ENCODE results near the gene BROX. TPM values are rescaled to one million over a fixed set of nuclear protein-coding genes. Genes with fewer than 3 reads are reported as not detected.
A peak's percentile ranks its signal among the peaks of the same experiment; 100 is the strongest.

BROX gene
- total RNA-seq, 2 donors from 2014 or later, result 42.8 to 45.4 TPM

DNA sequence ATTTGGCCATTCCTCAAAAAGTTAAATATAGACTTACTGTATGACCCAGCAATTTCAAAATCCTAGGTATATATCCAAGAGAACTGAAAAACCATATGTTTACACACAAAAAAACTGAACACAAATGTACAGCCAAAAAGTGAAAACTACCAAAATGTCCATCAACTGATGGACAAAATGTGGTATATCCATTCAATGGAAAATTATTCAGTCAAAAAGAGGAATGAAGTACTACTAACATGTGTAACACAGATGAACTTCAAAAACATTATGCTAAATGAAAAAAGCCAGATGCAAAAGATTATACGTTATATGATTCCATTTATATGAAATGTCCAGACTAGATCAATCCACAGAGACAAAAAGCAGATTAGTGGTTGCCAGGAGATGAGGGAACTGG lies 8.1 kb upstream of the BROX start:
- Mint-ChIP-seq H3K9me3 (no peaks in the 10 kb centered on the region), H3K36me3 (ENCODE audit: insufficient read depth in 2 of 2) (peaks cover 0 to 15% of the 10 kb centered on the region in 2 donors), H3K4me1 (ENCODE audit: low read depth) (peaks cover 22% of the 10 kb centered on the region), H3K27me3 (ENCODE audit: low read depth) (no peaks in the 10 kb centered on the region), H3K27ac (no peak overlapping the region), H3K4me3 (no peak overlapping the region)
- ATAC-seq (replicated peaks in 1 of 2) (no peak), DNase-seq (no peak)

DNA sequence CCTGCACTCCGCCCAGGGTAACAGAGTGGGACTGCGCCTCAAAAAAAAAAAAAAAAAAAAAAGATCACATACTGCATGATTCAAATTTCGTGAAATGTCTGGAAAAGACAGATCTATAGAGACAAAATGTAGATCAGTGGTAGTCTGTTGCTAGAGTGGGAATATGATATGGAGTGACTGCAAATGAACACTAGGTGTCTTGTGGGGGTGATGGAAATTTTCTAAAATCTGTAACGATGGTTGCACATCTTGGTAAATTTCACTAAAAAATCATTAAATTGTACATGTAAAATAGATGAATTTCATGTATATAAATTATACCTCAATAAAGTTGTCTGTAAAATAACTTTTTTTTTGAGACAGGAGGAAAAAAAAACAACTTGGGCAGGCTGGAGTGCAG lies 5.5 kb upstream of the BROX start:
- peaks cover 5 to 17% of the 10 kb centered on the region in 2 donors for H3K36me3 Mint-ChIP-seq (ENCODE audit: insufficient read depth in 2 of 2)
- no peaks in the 10 kb centered on the region for H3K27me3 Mint-ChIP-seq (ENCODE audit: low read depth)
- peaks cover 41% of the 10 kb centered on the region for H3K4me1 Mint-ChIP-seq (ENCODE audit: low read depth)
- no peak overlapping the region for H3K27ac Mint-ChIP-seq
- no peaks in the 10 kb centered on the region for H3K9me3 Mint-ChIP-seq
- ATAC-seq (replicated peaks in 1 of 2) (no peak), DNase-seq (no peak)
- H3K4me3 Mint-ChIP-seq, result no peak overlapping the region

DNA sequence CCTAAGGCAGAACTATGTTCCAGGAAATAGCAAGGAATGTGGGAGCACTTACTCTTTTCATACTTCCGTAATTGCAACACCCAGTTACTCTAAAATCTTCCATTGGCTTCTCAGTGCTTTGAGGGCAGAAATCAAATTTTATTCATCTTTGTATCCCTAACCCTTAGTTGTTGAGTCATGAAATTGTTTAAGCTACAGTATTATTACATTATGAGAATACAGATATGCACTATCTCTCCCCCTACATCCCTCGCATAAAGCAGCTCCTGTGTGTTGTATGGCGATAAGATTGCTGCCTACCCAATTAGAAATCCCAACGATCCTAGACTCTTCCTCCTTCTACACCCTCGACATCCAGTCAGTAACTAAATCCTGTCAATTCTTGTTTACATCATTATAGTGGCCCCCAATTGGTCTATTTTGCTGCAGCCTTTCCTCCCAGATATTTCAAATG lies 2.6 kb upstream of the BROX start:
- Mint-ChIP-seq H3K4me1 (ENCODE audit: low read depth) (peaks cover 44% of the 10 kb centered on the region), H3K27ac (no peak overlapping the region), H3K9me3 (no peaks in the 10 kb centered on the region), H3K27me3 (ENCODE audit: low read depth) (no peaks in the 10 kb centered on the region), H3K4me3 (peak overlapping the region in 1 of 2 donors; percentile 93), H3K36me3 (ENCODE audit: insufficient read depth in 2 of 2) (peaks cover 11 to 15% of the 10 kb centered on the region in 2 donors)
- ATAC-seq (replicated peaks in 1 of 2) (no peak), DNase-seq (no peak)

DNA sequence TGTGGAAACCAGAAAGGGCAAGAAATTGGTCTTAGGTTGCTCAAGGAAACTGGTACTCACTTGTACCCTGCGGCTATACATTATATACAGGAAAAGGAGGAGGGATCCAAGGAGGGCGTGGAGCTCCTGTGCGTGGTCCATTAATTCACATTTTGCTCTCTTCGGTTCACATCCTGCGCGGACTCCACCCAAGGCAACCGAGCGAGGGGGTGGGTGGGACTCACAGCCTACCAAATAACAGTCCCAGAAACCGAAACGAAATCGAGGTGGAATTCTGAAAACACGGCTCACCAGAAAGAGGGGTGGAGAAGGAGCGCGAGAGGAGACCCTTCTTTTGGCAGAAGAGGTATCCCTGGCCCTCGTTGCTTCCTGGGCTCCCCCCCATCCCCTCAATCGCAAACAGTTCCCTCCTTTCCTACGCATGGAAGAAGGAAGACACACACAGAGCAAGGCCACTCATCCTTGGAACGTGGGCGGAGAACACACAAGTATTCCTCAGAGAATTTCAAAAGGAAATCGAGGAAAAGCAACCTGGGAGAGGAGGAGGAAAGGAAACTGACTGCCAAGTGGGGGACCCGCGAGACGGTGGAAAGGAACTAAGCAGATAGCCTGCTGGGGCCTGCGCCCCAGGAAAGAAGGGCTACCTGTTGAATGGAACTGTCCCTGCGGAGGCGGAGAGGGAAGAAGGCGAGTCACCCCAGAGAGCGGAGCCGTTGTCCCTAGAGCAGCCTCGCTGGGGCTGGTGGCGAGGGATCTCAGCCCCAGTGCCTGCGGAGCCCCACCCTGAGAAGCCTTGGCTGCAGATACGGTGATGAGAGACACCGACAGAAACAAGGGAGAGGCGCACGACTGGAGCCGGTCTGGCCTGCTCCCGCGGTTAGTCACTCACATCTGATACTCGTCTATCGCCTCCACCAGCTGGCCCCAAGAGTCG lies 778 bp upstream of the BROX start:
- ATAC-seq (replicated peaks in 1 of 2) (peak; percentile 51 to 58), DNase-seq (peak; percentile 54)
- Mint-ChIP-seq H3K4me1 (ENCODE audit: low read depth) (peaks cover 48% of the 10 kb centered on the region), H3K9me3 (no peaks in the 10 kb centered on the region), H3K27me3 (ENCODE audit: low read depth) (no peaks in the 10 kb centered on the region), H3K27ac (peak overlapping the region; percentile 93), H3K36me3 (ENCODE audit: insufficient read depth in 2 of 2) (peaks cover 14 to 15% of the 10 kb centered on the region in 2 donors), H3K4me3 (peak overlapping the region; percentile 93 to 100)

DNA sequence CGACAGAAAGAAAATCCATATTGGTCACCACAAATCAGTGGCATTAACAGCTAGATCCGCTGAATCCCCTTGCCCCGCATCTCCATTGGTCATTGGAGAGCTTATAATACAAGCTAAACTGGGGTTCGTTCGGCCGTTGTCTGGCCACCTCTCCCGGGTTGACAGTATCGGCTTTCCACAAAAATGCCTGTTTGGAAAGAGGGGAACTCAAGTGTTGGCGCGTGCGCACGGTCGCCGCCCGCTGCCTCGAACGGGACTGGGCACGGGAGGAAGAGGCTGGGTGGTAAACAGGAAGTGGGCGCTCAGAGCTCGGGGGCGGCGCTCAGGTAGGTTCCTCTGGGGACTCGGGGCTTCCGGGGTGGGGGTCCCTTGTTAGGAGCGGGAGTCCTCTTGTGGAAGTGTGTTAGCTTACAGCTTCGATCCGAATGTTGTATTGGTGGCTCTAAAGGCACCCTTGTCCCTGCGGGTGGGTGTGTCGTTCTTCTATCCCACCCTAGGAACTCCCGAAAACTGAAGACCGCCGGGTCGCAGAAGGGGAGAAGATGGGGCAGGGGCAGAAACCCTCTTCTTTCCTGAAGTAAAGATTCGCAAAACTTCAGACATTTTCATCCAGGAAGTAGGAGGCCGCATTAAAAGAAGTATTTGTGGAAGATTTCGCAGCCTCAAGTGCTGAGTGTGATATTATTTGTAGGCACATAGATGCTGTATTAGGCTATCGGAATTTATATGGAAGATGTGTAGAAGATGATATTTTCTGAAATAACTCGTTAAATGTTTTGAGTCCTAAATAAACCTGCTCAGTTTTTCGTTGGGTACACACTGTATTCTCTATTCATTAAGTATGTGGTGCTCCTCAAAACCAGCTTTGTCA lies 962 bp downstream of the BROX start:
- peaks cover 15 to 18% of the 10 kb centered on the region in 2 donors for H3K36me3 Mint-ChIP-seq (ENCODE audit: insufficient read depth in 2 of 2)
- H3K27ac Mint-ChIP-seq, result peak overlapping the region; percentile 100
- no peaks in the 10 kb centered on the region for H3K27me3 Mint-ChIP-seq (ENCODE audit: low read depth)
- peak overlapping the region; percentile 93 to 100 for H3K4me3 Mint-ChIP-seq
- DNase-seq, result peak; percentile 90 to 91
- ATAC-seq (replicated peaks in 1 of 2), result peak; percentile 75 to 79
- no peaks in the 10 kb centered on the region for H3K9me3 Mint-ChIP-seq
- H3K4me1 Mint-ChIP-seq (ENCODE audit: low read depth), result peaks cover 54% of the 10 kb centered on the region

DNA sequence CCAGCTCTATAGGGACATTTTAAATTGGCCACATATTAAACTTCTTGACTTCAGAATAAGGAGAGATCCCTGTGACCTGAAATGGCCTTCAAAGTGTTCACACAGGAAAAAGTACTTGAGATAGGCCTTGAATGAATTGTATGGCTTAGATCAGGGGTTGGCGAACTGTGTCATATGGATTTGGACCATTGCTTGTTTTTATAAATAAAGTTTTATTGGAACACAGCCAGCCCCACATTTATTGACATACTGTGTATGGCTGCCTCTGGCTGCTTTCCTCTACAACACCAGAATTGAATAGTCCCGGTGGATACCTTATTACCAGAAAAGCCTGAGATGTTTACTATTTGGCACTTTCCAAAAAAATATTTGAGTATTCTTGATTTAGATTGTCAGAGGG lies 4.0 kb downstream of the BROX start:
- peak overlapping the region; percentile 77 for H3K27ac Mint-ChIP-seq
- DNase-seq, result no peak
- H3K4me1 Mint-ChIP-seq (ENCODE audit: low read depth), result peaks cover 30% of the 10 kb centered on the region
- H3K27me3 Mint-ChIP-seq (ENCODE audit: low read depth), result no peaks in the 10 kb centered on the region
- H3K36me3 Mint-ChIP-seq (ENCODE audit: insufficient read depth in 2 of 2), result peaks cover 18 to 29% of the 10 kb centered on the region in 2 donors
- no peak overlapping the region for H3K4me3 Mint-ChIP-seq
- no peaks in the 10 kb centered on the region for H3K9me3 Mint-ChIP-seq
- ATAC-seq (replicated peaks in 1 of 2), result no peak

DNA sequence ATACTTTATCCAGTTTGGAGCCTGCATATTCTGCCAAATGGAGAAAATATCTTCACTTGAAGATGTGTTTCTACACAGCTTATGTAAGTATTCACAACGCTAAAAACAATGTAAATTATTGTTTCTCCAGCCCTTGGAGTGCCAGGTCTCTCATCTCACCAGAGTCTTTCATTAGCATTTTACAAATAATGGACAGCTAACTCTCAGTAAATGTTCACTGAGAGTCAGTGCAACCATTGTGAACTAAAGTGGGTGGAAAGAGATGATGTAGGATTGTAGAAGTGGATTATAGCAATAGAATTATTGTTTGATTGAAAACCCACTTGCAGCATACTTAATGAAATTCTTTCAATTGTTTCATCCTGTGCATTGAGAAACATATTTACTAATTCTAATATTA lies 16.4 kb downstream of the BROX start:
- DNase-seq, result no peak
- H3K4me3 Mint-ChIP-seq, result no peak overlapping the region
- H3K36me3 Mint-ChIP-seq (ENCODE audit: insufficient read depth in 2 of 2), result peaks cover 8 to 40% of the 10 kb centered on the region in 2 donors
- H3K4me1 Mint-ChIP-seq (ENCODE audit: low read depth), result peaks cover 8% of the 10 kb centered on the region
- no peaks in the 10 kb centered on the region for H3K27me3 Mint-ChIP-seq (ENCODE audit: low read depth)
- ATAC-seq (replicated peaks in 1 of 2), result no peak
- no peaks in the 10 kb centered on the region for H3K9me3 Mint-ChIP-seq
- no peak overlapping the region for H3K27ac Mint-ChIP-seq

DNA sequence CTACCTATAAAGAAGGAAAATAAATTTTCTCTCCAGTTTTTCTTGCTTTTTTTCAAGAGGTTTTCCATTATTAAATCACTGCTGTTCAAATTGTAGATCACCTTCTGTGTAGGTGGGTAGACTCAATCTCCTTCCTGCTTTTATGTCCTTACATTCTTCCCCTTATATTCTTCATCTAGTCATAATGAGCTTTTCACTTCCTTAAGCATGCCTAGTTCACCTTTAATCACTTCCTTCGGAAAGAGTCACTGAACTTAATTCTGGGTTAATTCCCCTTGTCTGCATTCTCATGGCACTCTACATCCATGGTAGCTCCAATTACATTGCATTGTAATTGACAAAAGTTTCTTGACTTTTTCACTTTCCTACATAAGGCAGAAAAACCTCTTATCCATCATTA lies 18.5 kb downstream of the BROX start:
- peak overlapping the region; percentile 40 for H3K27ac Mint-ChIP-seq
- H3K4me1 Mint-ChIP-seq (ENCODE audit: low read depth), result peaks cover 8% of the 10 kb centered on the region
- peaks cover 8 to 39% of the 10 kb centered on the region in 2 donors for H3K36me3 Mint-ChIP-seq (ENCODE audit: insufficient read depth in 2 of 2)
- ATAC-seq (replicated peaks in 1 of 2), result no peak
- DNase-seq, result no peak
- no peaks in the 10 kb centered on the region for H3K9me3 Mint-ChIP-seq
- H3K4me3 Mint-ChIP-seq, result no peak overlapping the region
- H3K27me3 Mint-ChIP-seq (ENCODE audit: low read depth), result no peaks in the 10 kb centered on the region

DNA sequence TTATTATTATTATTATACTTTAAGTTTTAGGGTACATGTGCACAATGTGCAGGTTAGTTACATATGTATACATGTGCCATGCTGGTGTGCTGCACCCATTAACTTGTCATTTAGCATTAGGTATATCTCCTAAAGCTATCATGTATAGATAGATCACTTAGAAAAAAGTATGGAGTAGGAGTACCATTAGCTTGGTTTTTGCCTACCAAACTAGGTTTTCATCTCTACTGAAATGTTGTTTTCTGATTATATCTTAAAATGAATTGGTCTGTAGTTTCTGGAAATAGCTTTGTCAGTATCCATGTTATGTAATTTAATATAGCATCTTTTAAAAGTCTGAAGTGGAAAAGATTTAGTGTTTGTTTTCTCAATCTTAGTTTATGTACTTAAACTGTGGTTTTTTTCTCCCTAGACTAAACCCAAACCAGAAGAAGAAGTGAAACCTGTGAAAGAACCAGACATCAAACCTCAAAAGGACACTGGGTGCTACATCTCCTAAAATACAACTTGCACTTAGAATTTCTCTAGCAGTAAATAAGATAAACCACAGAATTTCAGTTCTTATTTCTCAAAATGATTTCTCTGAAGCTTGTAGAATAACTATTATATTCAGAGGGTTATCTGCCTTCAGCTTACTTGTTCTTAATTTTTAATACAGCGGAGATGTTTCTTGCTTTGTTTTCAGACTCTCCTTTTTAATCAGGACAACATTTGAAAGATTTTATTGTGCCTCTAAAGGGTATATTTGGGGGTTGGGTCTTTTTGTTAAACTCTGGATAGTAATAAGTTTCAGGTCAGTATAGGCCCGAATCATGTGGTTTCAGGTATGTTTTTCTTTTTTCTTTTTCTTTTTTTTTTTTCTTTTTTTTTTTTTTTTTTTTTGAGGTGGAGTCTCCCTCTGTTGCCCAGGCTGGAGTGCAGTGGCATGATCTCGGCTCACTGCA lies 20.1 kb downstream of the BROX start:
- H3K27me3 Mint-ChIP-seq (ENCODE audit: low read depth), result no peaks in the 10 kb centered on the region
- DNase-seq (no peak), ATAC-seq (replicated peaks in 1 of 2) (no peak)
- H3K36me3 Mint-ChIP-seq (ENCODE audit: insufficient read depth in 2 of 2), result peaks cover 8 to 39% of the 10 kb centered on the region in 2 donors
- H3K27ac Mint-ChIP-seq, result peak overlapping the region; percentile 42
- H3K4me3 Mint-ChIP-seq, result no peak overlapping the region
- no peaks in the 10 kb centered on the region for H3K9me3 Mint-ChIP-seq
- H3K4me1 Mint-ChIP-seq (ENCODE audit: low read depth), result peaks cover 8% of the 10 kb centered on the region

DNA sequence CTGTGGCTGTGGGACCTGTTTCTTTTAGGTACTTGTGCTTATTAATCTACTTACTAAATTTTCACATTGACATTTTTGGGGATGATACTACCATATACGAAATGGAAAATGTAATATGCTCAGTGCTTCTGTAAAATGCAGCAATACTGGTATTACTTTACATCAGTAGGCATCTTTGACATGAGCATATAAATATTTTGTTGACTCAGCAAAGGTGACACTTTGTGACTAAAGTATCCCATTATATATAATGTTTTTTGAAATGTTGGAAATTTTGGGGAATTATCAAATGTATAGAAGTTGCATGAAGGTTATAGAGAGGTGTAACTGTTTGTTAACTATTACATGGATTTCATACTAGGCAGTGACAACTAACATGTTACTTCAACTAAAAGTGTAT lies 22.4 kb downstream of the BROX start:
- ATAC-seq (replicated peaks in 1 of 2) (no peak), DNase-seq (no peak)
- H3K27ac Mint-ChIP-seq, result no peak overlapping the region
- peaks cover 8% of the 10 kb centered on the region for H3K4me1 Mint-ChIP-seq (ENCODE audit: low read depth)
- H3K36me3 Mint-ChIP-seq (ENCODE audit: insufficient read depth in 2 of 2), result peaks cover 6 to 26% of the 10 kb centered on the region in 2 donors
- no peaks in the 10 kb centered on the region for H3K9me3 Mint-ChIP-seq
- H3K4me3 Mint-ChIP-seq, result no peak overlapping the region
- no peaks in the 10 kb centered on the region for H3K27me3 Mint-ChIP-seq (ENCODE audit: low read depth)

DNA sequence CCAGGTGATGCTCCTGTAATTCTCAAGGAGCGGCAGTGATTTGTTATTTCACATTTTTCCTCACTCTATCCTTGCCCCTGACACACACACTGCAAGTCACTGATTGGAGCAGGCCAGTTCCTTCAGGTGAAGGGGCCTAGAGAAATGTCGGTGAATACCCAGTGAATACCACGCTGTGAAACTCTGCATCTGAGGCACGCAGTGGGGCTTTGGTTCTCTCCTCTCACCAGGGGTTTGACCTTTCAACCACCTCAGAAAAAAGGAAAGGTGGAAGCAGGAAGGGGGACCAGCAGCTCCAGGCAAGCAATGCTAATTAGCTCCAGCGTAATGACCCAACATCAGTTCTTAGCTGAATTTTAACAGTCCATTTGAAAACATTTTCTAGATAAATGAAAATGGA lies 24.1 kb downstream of the BROX start:
- Mint-ChIP-seq H3K4me1 (ENCODE audit: low read depth) (peaks cover 8% of the 10 kb centered on the region), H3K9me3 (no peaks in the 10 kb centered on the region), H3K27ac (no peak overlapping the region), H3K27me3 (ENCODE audit: low read depth) (no peaks in the 10 kb centered on the region), H3K36me3 (ENCODE audit: insufficient read depth in 2 of 2) (peaks cover 3 to 14% of the 10 kb centered on the region in 2 donors), H3K4me3 (no peak overlapping the region)
- ATAC-seq (replicated peaks in 1 of 2) (no peak), DNase-seq (no peak)

DNA sequence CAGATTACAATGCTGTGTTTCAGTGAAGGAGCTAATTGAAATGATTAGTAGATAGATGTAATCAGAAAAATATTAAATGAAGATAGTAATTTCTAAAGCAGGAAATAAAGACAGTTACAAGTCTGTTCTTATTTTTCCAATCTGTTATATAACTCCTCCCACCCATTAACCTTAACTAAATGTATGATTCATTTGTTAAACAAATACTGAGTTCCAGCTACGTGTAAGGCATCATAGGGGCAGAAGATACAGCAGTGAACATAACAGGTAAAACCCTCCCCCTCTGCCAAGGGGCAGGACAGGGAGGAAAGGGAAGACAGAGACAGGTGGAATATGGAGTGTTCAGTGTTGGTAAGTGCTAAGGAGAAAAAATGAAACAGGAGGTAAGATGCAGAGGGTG lies 24.6 kb downstream of the BROX start, which contains the start of gene FAM177B:
FAM177B (plus strand) TSS at position 231 of the 400 bp plus-strand sequence. CDS start 9,344 bp downstream, outside the sequence.
- no peak for ATAC-seq (replicated peaks in 1 of 2)
- peaks cover 8% of the 10 kb centered on the region for H3K4me1 Mint-ChIP-seq (ENCODE audit: low read depth)
- no peaks in the 10 kb centered on the region for H3K27me3 Mint-ChIP-seq (ENCODE audit: low read depth)
- H3K27ac Mint-ChIP-seq, result no peak within 1 kb of the TSS
- DNase-seq, result no peak
- H3K36me3 Mint-ChIP-seq (ENCODE audit: insufficient read depth in 2 of 2), result peaks cover 3 to 10% of the 10 kb centered on the region in 2 donors
- no peaks in the 10 kb centered on the region for H3K9me3 Mint-ChIP-seq
- no peak within 1 kb of the TSS for H3K4me3 Mint-ChIP-seq
